WTC11 (cell line): ENCODE data around the gene NKAPL. TPM values are rescaled to one million over a fixed set of nuclear protein-coding genes. Genes with fewer than 3 reads are reported as not detected.

Experiments used
- ATAC-seq: fragments of 200-7000 bp; cut with Tn5 transposase; 2 replicates; pipeline ENCODE4 v1.10.0; 2021; ENCODE audit warnings: mild to moderate bottlenecking, moderate library complexity
- CTCF ChIA-PET: fragments of 300-600 bp; sonication (Branson Sonifier 250); formaldehyde crosslinking; loops from one replicate; lab custom pipeline; 2021; ENCODE audit warnings: antibody characterized with exemption; lab: Charles Lee
- POLR2A ChIA-PET: fragments of 350-600 bp; sonication (Branson Sonifier 250); formaldehyde crosslinking; loops from one replicate; lab custom pipeline; 2021; ENCODE audit warnings: antibody characterized with exemption; lab: Charles Lee
- DNase-seq: peaks from one replicate; pipeline ENCODE4 v3.0.0; 2021; ENCODE audit warnings: low spot score
- H3K27ac Mint-ChIP-seq: 2 replicates; pipeline ENCODE4 v1.8.0; 2021; ENCODE audit warnings: mixed read lengths
- H3K27me3 Mint-ChIP-seq: 2 replicates; pipeline ENCODE4 v1.8.0; 2021; ENCODE audit warnings: low read depth, mild to moderate bottlenecking, moderate library complexity, mixed read lengths
- H3K36me3 Mint-ChIP-seq: 2 replicates; pipeline ENCODE4 v1.8.0; 2021; ENCODE audit warnings: mixed read lengths
- H3K4me1 Mint-ChIP-seq: 2 replicates; pipeline ENCODE4 v1.8.0; 2022; ENCODE audit warnings: mixed read lengths
- H3K4me3 Mint-ChIP-seq: 2 replicates; pipeline ENCODE4 v1.8.0; 2021; ENCODE audit warnings: mild to moderate bottlenecking, moderate library complexity, mixed read lengths
- H3K9me3 Mint-ChIP-seq: 2 replicates; pipeline ENCODE4 v1.8.0; 2021; ENCODE audit warnings: mixed read lengths
- AR ChIP-seq: fragments of 250-450 bp; sonication (Bioruptor Pico); IDR thresholded peaks from 2 replicates; pipeline ENCODE4 v1.9.0; 2021; ENCODE audit warnings: mild to moderate bottlenecking
- ATF3 ChIP-seq: sonication (generic); formaldehyde crosslinking; conservative IDR thresholded peaks from 2 replicates; pipeline ENCODE4 v1.8.1; 2022; ENCODE audit warnings: mild to moderate bottlenecking, missing genetic modification reagents
- CTCF ChIP-seq: fragments of 200-600 bp; IDR thresholded peaks from 2 replicates; pipeline ENCODE4 v1.8.0; 2022; ENCODE audit warnings: antibody characterized with exemption
- NFYB ChIP-seq: sonication (generic); formaldehyde crosslinking; conservative IDR thresholded peaks from 2 replicates; pipeline ENCODE4 v1.8.0; 2022; ENCODE audit warnings: low read depth, missing genetic modification reagents
- PRDM15 ChIP-seq: sonication (generic); formaldehyde crosslinking; IDR thresholded peaks from 2 replicates; pipeline ENCODE4 v1.8.0; 2022; ENCODE audit warnings: missing genetic modification reagents
- RORB ChIP-seq: fragments of 250-450 bp; sonication (Bioruptor Pico); IDR thresholded peaks from 2 replicates; pipeline ENCODE4 v1.9.0; 2021; ENCODE audit warnings: mild to moderate bottlenecking
- STAT6 ChIP-seq: sonication (generic); formaldehyde crosslinking; conservative IDR thresholded peaks from 2 replicates; pipeline ENCODE4 v1.8.1; 2023; ENCODE audit warnings: mild to moderate bottlenecking, low read depth, missing genetic modification reagents, moderate library complexity
- USF1 ChIP-seq: sonication (generic); formaldehyde crosslinking; IDR thresholded peaks from 2 replicates; pipeline ENCODE4 v1.8.0; 2022; ENCODE audit warnings: mild to moderate bottlenecking, missing genetic modification reagents
- ZBTB21 ChIP-seq: sonication (generic); formaldehyde crosslinking; IDR thresholded peaks from 2 replicates; pipeline ENCODE4 v1.8.1; 2023; ENCODE audit warnings: mild to moderate bottlenecking, missing genetic modification reagents, borderline replicate concordance
- ZBTB43 ChIP-seq: sonication (generic); formaldehyde crosslinking; IDR thresholded peaks from 2 replicates; pipeline ENCODE4 v1.8.1; 2023; ENCODE audit warnings: mild to moderate bottlenecking, missing genetic modification reagents
- ZNF263 ChIP-seq: sonication (generic); formaldehyde crosslinking; IDR thresholded peaks from 2 replicates; pipeline ENCODE4 v1.8.1; 2022; ENCODE audit warnings: low read depth, mild to moderate bottlenecking, moderate library complexity, missing genetic modification reagents
- ZNF317 ChIP-seq: sonication (generic); formaldehyde crosslinking; IDR thresholded peaks from 2 replicates; pipeline ENCODE4 v1.8.1; 2023; ENCODE audit warnings: low read depth, mild to moderate bottlenecking, moderate library complexity, missing genetic modification reagents, borderline replicate concordance
- ZNF671 ChIP-seq: fragments of 250-450 bp; sonication (Bioruptor Pico); IDR thresholded peaks from 2 replicates; pipeline ENCODE4 v1.8.0; 2021; ENCODE audit warnings: mild to moderate bottlenecking
- total RNA-seq: library from RNA; stranded (reverse); gene quantifications from 3 replicates; pipeline ENCODE4 v1.2.3, GENCODE V29; 2021

Gene NKAPL
- total RNA-seq, 1 experiment from 2014 or later: 0.26 TPM

- H3K4me1 Mint-ChIP-seq: no peaks in the 10 kb centered on the region
- CTCF ChIA-PET: no interaction called here
Measured at GRCh38 chr6:28243946-28244345, 15.2 kb upstream of the NKAPL start.

More at GRCh38 chr6:28243946-28244345, 15.2 kb upstream of the NKAPL start:
- no peaks in the 10 kb centered on the region for H3K27me3 Mint-ChIP-seq
- no peak for TF ChIP-seq ZNF671 (CRISPR knock-in tag)
- TF ChIP-seq STAT6 (CRISPR knock-in tag): no peak
- TF ChIP-seq PRDM15: no peak
- TF ChIP-seq ZBTB21 (CRISPR knock-in tag): no peak
- no peak for TF ChIP-seq ATF3 (CRISPR knock-in tag)
- no peak for TF ChIP-seq CTCF
- TF ChIP-seq ZNF317 (CRISPR knock-in tag): no peak
- TF ChIP-seq NFYB: no peak
- TF ChIP-seq ZNF263 (CRISPR knock-in tag): no peak
- TF ChIP-seq USF1 (CRISPR knock-in tag): no peak
- TF ChIP-seq RORB: no peak
- no peak for TF ChIP-seq AR (CRISPR knock-in tag)
- TF ChIP-seq ZBTB43 (CRISPR knock-in tag): no peak
- DNase-seq (no peak), ATAC-seq (no peak)
- no peaks in the 10 kb centered on the region for H3K9me3 Mint-ChIP-seq
- H3K4me3 Mint-ChIP-seq: no peak overlapping the region
- POLR2A ChIA-PET: no interaction called here
- peaks cover 35% of the 10 kb centered on the region for H3K36me3 Mint-ChIP-seq
- H3K27ac Mint-ChIP-seq: no peak overlapping the region
